HG02798 (cell line): Measurements from ENCODE around the gene PNLIPRP3.

Experiments
- ATAC-seq: cut with Tn5 transposase; IDR thresholded peaks from one replicate; pipeline ENCODE4 v1.9.1; 2021; ENCODE audit warnings: mild to moderate bottlenecking; ENCODE audit not compliant: unreplicated experiment, poor library complexity

The PNLIPRP3 gene

GRCh38 chr10:116489460-116489859 is 61.8 kb downstream of the PNLIPRP3 start:
- no peak for ATAC-seq

GRCh38 chr10:116490028-116490662 is 62.5 kb downstream of the PNLIPRP3 start:
- ATAC-seq: no peak

- no peak for ATAC-seq
These were observed 77.1 kb downstream of the PNLIPRP3 start for GRCh38 chr10:116504786-116505185.

- ATAC-seq: no peak
These were observed 82.9 kb downstream of the PNLIPRP3 start for GRCh38 chr10:116510565-116510964.

- no peak for ATAC-seq
These were observed 83.7 kb downstream of the PNLIPRP3 start for GRCh38 chr10:116511365-116511764.

GRCh38 chr10:116521424-116522290 is 94.0 kb downstream of the PNLIPRP3 start:
- peak; percentile 70 for ATAC-seq

- no peak for ATAC-seq
These were observed 95.2 kb downstream of the PNLIPRP3 start for GRCh38 chr10:116522803-116523381.

- ATAC-seq: no peak
These were observed 97.1 kb downstream of the PNLIPRP3 start for GRCh38 chr10:116524736-116525135.

GRCh38 chr10:116526219-116526618 is 98.6 kb downstream of the PNLIPRP3 start:
- no peak for ATAC-seq
